NCI-H446 treated with DMSO at 0.1 percent for 48 hours (cell line): ENCODE measurements around the gene MIA2.
"Not testable (repeated sequence)": the region's sequence is repeated elsewhere in the genome, so short reads cannot be mapped to it uniquely, and the experiment has no call there.

ENCODE experiments used
- DNase-seq: peaks from one replicate; lab custom pipeline; 2025; lab: John Stamatoyannopoulos, UW

The MIA2 gene

DNA sequence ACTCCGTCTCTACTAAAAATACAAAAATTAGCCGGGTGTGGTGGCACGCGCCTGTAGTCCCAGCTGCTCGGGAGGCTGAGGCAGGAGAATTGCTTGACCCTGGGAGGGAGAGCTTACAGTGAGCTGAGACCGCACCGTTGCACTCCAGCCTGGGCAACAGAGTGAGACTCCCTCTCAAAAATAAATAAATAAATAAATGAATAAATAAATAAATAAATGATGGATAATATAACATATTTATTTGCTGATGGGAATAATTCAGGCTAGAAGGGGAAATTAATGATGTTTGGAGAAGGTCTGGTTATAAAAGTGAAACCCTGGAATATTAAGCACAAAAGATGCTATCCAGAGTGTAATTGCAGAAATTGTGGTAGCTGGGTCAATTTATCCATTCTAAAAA, 107.4 kb downstream of the MIA2 start:
- DNase-seq: not testable (repeated sequence)

DNA sequence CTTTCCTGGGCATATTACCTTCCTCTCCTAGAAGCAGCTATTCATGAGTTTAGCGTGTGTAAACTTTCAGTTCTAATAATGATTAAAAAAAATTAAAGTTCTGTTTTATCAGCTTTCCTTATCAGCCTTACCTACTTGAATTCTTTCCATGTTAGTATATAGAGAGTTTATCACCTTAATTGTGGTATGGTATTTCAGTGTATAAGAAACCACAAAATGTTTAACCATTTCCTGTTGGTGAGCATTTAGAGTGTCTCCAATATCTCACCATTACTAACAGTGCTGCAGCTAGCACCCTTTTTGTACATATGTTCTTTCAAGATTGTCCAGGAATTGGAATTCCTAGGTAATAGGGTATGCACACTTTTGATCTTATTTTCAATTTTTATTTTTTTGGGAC, 109.1 kb downstream of the MIA2 start:
- DNase-seq: no peak

DNA sequence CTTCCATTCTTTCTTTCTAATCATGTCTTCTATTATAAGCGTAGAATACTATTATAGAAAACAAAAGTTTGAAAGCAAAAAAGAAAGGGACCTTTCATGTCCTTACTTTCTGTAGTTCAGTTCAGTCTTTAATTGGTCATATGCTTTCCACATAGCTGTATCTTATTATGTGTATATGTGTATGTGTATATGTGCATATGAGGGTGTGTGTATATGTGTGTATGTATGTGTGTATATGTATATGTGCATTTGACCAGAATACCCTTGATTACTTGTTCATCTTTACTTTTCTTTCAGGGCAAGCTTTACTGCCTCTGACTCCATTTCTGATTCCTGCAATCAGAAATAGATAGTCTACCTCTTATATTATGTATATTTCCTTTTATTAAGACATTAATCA, 109.9 kb downstream of the MIA2 start:
- no peak for DNase-seq

DNA sequence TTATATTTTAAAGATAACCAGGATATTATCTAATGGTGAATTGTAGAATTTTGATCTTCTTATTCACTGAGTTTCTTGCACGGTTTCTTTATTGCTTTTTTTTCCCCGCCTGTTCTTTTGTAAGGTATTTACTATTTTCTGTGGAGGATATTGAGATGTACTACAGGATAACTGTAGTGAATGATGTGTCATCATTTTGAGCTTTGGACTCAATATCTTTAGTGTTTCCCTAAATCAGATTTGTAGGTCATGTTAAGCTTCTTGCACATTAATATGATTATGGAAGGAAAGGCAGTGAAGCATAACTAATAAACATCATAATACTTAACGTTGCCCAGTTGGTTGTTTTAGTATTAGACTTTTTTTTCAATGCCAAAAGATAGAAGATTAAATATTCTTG, 117.2 kb downstream of the MIA2 start:
- DNase-seq: no peak

DNA sequence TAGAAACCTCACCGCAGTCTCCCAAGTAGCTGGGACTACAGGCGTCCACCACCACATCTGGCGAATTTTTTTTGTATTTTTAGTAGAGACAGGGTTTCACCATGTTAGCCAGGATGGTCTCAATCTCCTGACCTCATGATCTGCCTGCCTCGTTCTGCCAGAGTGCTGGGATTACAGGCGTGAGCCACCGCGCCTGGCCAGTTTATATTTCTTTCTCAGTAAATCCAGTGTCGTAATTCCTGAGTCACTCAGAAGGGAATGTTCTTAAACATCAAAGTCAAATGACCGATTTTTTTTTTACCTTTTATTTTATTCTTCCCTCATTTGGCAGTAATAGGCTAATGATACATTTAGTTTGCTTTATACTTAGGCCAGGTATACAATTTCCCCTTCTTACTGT, 118.0 kb downstream of the MIA2 start:
- no peak for DNase-seq

DNA sequence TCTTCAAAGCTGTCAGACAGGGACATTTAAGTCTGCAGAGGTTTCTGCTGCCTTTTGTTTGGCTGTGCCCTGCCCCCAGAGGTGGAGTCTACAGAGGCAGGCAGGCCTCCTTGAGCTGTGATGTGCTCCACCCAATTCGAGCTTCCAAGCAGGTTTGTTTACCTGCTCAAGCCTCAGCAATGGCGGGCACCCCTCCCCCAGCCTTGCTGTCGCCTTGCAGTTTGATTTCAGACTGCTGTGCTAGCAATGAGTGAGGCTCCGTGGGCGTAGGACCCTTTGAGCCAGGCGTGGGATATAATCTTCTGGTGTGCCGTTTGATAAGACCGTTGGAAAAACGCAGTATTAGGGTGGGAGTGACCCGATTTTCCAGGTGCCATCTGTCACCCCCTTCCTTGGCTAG, 125.4 kb downstream of the MIA2 start:
- DNase-seq: not testable (repeated sequence)

DNA sequence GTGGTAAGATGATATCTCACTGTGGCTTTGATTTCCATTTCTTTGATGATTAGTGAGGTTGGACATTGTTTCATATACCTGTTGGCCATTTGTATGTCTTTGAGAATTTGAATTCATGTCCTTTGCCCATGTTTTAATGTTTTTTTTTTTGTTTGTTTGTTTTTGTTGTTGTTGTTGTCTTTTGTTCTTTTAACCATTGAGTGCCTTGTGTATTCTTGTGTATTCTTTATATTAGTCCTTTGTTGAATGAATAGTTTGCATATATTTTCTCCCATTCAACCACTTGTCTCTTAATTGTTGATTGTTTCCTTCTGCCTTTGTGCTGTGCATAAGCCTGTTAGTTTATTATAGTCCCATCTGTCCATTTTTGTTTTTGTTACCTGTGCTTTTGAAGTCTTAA, 126.6 kb downstream of the MIA2 start:
- DNase-seq: no peak

DNA sequence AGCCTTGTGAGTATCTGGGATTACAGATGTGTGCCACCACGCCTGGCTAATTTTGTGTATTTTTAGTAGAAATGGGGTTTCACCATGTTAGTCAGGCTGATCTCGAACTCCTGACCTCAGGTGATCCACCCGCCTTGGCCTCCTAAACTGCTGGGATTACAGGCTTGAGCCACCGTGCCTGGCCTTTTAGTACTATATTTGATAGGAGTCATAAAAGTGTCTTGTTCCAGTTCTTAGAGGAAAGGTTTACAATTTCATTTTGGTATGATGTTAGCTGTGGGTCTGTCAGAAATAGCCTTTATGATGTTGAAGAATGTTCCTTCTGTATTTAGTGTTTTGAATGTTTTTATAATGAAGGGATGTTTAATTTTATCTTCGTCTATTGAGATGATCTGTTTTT, 127.8 kb downstream of the MIA2 start:
- not testable (repeated sequence) for DNase-seq

DNA sequence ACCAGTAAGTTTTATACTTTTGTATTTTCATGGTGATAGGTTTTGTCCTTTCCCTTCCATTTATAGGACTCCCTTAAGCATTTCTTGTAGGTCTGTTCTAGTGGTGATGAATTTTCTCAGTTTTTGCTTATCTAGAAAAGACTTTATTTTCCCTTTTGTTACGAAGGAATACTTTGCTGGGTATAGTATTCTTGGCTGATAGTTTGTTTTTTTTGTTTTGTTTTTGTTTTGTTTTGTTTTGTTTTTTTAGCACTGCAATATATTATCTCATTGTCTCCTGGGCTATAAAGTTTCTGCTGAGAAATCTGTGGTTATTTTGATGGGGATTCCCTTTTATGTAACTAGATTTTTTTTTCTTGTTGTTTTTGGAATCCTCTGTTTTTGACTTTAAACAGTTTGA, 130.8 kb downstream of the MIA2 start:
- no peak for DNase-seq

DNA sequence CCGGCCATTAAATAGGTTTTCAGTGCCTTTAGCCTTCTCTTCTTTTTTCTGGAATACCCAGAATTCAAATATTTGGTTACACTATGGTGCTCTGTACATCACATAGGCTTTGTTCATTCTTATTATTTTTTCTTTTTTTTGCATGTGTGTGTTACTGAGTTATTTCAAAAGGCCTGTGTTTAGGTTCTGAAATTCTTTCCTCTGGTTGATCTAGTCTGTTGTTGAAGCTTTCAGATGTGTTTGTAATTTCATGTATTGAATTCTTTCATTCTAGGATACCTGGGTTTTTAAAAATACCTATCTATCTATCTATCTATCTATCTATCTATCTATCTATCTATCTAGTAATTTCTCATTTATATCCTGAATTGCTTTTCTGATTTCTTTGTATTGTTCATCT, 131.6 kb downstream of the MIA2 start:
- no peak for DNase-seq

DNA sequence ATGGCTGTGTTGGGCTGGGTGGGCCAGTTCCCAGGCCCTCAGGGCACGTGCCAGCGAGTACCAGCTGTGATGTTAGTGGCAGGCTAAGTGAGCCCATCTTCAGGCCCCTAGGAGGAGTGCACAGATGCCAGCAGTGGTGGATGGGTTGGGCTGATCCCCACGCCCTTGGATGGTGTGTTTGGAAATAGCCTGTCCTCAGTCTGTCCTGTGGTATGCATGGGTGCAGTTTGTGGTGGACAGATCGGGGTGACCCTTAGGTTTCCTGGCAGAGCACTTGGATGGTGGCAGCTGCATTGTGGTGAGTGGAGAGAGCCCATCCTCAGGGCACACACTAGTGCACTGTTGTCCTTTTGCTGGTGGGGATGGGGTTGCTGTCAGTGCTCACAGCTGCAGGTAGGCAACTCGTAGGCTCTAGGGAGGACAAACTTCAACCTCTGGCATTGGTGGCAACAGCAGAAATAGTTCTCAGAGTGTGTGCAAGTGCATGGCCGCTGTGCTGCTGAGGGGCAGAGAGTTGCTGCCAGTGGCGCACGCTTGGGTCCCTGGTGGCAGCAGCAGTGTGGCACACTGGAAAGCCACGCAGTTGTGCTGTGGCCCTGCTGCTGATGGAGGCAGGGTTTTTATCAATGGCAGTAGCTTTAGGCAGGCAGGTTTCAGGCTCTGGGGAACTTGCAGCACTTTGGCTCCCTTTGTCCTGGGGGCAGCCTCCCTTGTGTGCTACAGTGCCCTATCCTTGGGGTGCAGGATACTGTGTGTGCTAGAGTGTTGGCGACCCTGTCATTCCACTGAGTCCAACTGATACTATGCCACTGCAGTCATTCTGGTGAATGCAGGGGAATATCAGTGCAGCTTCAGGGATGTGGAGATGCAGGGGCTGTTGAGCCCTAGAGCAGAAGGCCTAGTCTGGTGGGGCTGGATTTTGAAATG, 133.0 kb downstream of the MIA2 start:
- no peak for DNase-seq

DNA sequence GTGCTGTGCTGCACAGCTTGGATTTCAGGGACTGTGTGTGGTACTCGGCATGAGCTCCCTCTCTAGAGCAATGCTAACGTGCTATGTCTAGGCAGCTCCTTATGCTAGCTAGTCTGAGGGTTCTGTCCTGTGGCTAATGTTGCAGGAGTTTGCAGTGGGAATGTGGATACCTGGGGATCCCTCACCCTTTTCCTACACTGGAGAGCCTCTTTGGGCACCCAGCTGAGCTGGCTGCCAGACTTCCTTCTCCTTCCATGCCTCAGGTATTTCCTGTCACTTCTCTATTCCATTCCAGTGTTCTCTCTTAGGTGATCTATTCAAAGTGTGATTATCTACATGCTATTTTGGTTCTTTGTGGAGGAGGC, 133.7 kb downstream of the MIA2 start:
- no peak for DNase-seq

DNA sequence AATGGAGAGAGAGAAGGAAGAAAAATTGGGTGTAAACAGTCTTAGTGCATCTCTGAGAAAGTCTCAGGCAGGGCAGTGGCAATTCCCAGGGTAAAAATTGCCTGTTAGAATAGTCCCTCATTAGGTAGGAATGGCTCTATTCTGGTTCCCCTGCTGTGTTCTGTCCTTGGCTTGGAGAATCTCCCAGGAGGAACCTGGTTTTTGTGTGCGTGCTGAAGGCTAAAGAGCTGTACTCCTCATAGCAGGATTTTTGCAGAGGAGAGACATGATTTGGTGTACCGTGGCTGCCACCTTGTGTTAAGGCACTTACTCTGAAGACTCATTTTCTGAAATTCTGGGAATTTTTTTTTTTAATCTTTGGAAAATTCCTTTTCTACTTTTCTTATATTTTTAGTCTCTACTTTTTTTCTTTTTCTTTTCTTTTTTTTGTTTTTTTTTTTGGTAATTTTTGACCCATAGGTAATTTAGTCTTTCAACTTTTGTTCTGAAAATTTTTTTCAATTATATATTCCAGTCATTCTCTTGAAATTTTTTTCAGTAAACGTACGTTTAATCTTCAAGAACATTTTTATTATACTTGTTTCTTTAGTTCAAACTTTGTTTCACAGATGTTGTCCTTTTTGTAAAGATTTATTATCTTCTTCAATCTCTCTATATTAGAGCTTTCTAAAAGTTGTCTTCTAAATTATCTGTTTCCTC, 134.7 kb downstream of the MIA2 start:
- DNase-seq: peak; percentile 59

DNA sequence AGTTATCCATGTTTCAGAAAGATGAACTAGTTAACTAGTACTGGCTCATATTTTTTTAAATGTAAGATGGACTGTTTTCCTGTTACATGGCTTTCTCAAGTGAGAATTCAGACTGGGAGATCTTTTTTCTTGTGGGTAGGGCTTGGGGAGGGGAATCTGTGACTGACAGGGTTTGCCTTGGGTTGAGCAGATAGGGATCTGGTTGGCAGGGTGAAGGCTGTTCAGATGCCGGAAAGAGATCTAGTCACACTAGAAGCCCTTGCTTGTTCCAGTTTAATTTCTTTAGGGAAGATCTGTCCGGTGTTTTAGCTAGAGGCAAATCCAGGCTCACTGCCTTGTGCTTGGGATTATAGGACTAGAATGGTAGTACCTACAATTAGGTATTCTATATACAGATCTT, 135.3 kb downstream of the MIA2 start:
- DNase-seq: no peak

DNA sequence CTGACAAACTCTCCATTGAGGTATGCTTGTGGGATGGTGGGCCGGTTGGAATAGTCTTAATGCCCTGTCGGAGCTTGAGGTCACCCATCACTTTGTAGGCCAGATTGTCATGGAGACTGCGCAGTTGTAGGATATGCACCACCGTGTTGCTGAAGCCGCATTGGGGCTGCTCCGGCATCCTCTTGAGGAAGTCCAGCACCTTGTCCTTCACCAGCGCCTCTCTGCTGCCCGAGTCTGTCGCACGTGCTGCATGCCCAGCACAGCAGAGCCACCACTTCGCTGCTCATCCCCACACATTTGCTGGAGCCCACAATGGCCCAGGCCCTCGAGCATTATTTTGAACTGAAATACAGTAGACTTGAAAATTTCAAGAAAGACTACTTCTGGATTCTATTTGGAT, 136.7 kb downstream of the MIA2 start:
- no peak for DNase-seq

DNA sequence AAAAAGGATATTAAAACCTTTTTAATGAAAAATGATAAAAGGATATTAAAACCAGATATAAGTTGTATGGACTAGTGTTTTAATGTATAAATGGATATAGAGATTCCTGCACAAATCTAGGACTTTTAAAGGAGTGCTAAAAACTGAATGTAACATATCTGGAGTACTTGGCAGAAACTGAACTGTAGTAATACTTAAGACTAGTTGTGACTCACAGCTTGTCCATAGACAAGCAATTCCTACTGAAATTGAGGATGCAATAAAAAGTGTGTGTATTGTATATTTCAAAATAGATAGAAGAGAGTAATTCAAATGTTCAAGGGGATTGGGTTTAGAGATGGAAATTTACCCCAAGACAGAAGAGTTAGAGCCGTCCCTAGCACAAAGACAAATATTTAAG, 138.9 kb downstream of the MIA2 start:
- DNase-seq: no peak

DNA sequence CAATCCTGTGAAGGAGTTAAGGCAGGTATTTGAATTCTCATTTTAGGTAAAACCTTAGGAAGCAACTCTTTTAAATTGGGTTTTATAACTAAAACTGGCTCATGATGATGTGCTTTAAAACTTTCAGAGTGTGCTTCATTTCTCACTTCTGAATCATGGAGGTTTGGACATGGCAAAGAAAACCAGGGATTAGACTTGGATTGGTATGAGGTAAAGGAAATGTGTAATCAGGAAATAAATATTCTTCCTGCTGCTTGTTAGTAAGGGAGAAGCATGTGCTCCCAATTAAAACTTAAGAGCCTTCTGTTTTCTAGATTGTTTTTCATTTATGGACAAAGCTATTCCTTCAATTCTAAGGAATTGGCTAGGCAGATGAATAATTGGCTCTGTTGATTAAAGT, 141.1 kb downstream of the MIA2 start:
- DNase-seq: no peak

DNA sequence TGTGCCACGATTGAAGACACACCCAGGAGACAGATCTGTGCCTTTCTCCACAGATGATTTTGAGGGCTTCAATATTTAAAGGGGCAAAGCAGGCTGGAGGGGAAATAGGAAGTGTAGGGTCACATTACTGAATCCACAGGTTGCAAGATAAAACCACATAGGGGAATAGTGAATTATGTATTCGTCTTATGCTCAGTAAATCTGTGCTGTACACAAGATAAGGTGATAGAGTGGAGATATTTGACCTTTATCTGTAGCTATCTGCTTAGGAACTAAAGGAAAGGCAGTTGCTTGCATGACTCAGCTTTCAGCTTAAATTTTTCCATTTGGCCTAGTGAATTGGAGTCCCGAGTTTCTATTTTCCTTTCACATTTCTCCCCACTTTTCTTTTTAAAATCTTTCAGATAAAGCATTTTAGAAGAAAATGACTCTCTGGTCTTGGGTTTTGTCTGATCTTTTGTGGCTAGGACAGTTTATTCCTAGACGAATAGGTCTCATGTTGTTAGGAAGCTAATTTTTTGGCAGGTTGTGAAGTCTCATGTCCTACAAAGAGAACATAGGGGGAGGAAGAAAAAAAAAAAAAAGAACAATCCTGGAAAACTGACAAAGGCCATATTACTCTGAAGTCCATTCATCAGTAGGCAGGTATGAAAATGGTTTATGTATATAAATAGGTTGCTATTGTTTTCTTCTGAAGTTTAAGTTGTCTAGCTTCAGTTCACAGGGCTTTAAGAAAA, 143.1 kb downstream of the MIA2 start:
- DNase-seq: no peak

DNA sequence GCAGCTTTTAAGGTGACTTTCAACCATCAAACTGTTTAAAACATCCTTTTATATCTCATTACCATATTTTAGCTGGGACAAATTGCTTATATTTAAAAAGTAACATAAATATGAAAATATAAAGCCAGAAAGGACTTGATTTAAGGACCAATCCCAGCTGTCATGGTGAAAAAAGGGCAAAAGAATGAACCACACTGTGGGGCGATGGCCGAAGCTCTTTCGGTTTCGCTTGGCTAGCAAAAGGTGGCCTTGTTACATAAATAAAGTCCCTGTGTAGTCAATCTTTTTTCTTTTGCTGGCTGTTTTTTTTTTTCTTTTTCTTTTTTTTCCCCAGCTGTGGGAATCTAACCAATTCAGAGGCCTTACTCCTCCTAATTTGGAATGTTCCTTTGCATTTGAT, 147.7 kb downstream of the MIA2 start:
- DNase-seq: no peak

DNA sequence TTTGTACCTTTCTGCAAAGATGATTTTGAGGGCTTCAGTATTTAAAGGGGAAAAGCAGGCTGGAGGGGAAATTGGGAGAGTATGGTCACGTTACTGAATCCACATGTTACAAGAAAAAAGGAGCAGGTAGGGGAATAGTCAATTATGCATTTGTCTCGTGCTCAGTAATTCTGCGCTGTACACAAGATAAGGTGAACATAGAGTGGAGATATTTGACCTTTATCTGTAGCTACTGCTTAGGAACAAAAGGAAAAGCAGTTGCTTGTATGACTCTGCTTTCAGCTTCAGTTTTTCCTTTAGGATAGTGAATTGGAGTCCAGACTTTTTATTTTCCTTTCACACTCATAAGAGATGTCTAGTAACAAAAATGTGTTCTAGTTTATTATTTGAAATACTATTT, 148.7 kb downstream of the MIA2 start:
- no peak for DNase-seq

DNA sequence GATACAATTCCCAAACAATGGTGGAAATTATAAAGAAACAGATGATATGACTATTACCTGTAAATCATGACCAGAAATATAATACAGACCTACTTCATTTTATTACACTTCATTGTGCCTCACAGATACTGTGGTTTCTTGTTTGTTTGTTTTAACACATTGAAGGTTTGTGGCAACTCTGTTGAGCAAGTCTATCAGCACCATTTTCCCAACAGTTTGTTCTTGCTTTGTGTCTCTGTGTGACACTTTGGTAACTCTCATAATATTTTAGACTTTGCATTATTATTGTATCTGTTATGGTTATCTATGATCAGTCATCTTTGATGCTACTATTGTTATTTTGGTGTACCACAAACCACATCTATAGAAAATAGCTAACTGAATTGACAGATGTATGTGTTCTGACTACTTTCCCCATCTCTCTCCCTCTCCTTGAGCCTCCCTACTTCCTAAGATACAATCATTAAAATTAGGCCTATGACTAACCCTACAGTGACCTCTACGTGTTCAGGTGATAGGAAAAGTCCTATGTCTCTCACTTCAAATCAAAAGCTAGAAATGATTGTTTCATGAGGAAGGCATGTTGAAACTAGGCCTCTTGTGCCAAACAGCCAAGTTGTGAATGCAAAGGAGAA, 149.4 kb downstream of the MIA2 start:
- no peak for DNase-seq

DNA sequence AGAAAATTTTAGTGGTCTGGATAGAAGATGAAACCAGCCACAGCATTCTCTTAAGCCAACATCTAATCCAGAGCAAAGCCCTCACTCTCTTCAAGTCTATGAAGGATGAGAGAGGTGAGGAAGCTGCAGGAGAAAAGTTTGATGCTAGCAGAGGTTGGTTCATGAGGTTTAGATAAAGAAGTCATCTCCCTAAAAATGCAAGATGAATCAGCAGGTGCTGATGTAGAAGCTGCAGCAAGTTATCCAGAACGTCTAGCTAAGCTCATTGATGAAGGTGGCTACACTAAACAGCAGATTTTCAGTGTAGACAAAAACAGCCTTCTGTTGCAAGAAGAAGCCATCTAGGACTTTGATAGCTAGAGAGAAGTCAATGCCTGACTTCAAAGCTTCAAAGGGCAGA, 150.0 kb downstream of the MIA2 start:
- no peak for DNase-seq
